Breast epithelium (tissue), 4 donors: ENCODE results near the gene TAS1R3. TPM values are rescaled to one million over a fixed set of nuclear protein-coding genes. Genes with fewer than 3 reads are reported as not detected.

Source experiments
- DNase-seq, 2 donors: peaks; one replicate each; pipeline ENCODE4 v3.0.0-alpha.2; 2019; ENCODE audit warnings: low spot score in 2 of 2
- H3K27ac ChIP-seq, 2 donors: fragments of 200-600 bp; sonication (generic) in 1 of 2; one replicate each; pipeline ENCODE4 v1.5.1; 2016 to 2019; ENCODE audit warnings: mild to moderate bottlenecking in 1 of 2
- H3K27me3 ChIP-seq, 2 donors: fragments of 200-600 bp; sonication (generic) in 1 of 2; one replicate each; pipeline versions ENCODE4 v1.5.1 to v1.6.0; 2017 to 2019; ENCODE audit warnings: control low read depth in 1 of 2, mild to moderate bottlenecking in 1 of 2
- H3K36me3 ChIP-seq: fragments of 200-600 bp; one replicate; pipeline ENCODE4 v1.5.1; 2019
- H3K4me1 ChIP-seq, 2 donors: fragments of 200-600 bp; sonication (generic); one replicate each; pipeline ENCODE4 v1.5.1; 2016 to 2019; ENCODE audit warnings: control low read depth in 1 of 2
- H3K4me3 ChIP-seq, 3 donors: fragments of 200-600 bp; sonication (generic); 1 replicate in 2 of 3; 2 replicates in 1 of 3; pipeline ENCODE4 v1.5.1; 2016 to 2019; ENCODE audit warnings: mild to moderate bottlenecking in 3 of 3, moderate library complexity in 2 of 3
- H3K9me3 ChIP-seq, 2 donors: fragments of 200-600 bp; sonication (generic) in 1 of 2; one replicate each; pipeline ENCODE4 v1.5.1; 2016 to 2019; ENCODE audit warnings: control low read depth in 1 of 2
- CTCF ChIP-seq, 3 donors: fragments of 450-650 bp; IDR thresholded peaks; one replicate each; pipeline ENCODE4 v1.5.1; 2016 to 2017; ENCODE audit warnings: antibody characterized with exemption in 3 of 3, mild to moderate bottlenecking in 3 of 3, moderate library complexity in 3 of 3
- POLR2A ChIP-seq: fragments of 450-650 bp; IDR thresholded peaks from one replicate; pipeline ENCODE4 v1.6.1; 2016; ENCODE audit warnings: antibody characterized with exemption, mild to moderate bottlenecking, moderate library complexity
- POLR2AphosphoS5 ChIP-seq, 3 donors: sonication (generic); formaldehyde crosslinking; IDR thresholded peaks; one replicate each; pipeline ENCODE4 v1.6.1; 2017; ENCODE audit warnings: antibody characterized with exemption in 3 of 3
- intact Hi-C: fragments of 100-400 bp; cut with DNase I; formaldehyde crosslinking; loops from one replicate; pipeline ENCODE4 v1.15.1; 2023; ENCODE audit warnings: low total_unique reads
- total RNA-seq, 3 donors: library from RNA; depleted of rRNA; stranded (reverse); fragments of >200 nt; gene quantifications; one replicate each; pipeline ENCODE4 v1.1.0, GENCODE V29; 2016

The TAS1R3 gene
- total RNA-seq, 3 donors from 2014 or later = 0.16 to 0.33 TPM; not detected in 1

DNA sequence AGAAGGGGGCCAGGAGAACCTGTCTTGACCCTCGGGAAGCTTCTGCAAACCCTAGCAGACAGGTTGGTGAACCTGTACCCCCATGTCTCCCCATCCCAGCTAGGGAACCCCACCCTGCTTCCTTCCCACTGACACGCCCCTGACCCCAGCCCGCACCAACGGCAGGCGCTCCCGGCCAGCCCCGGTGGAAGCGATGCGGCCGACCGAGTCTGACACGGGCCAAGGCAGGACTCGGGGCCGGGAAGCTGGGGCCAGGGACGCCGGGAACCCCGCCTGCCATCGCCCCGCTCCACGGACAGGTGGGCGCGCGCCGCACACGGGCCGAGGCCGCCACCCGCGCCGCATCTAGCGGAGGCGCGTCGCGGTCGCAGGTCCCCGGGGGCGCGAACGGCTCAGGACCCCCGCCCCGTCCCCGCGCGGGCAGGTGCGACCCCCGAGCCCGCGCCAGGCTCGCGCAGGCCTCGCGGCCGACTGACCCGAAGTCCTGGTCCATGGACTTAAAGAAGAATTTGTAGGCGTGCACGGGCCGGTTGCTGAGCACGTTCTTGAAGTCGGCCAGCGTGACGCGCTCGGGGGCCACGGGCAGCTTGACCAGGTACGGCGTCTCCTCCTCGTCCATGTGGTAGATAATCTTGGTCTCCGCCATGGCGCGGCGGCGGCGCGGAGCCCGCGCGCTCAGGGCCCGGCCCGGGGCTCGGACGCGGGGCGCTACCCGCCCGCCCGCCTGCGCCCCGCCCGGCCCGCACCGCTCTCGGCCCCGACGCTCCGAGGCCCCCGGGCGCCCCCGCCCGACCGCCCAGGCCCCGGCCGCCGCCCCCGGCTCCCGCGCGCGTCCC, 17.6 kb downstream of the TAS1R3 start:
- Histone ChIP-seq H3K4me1 (peaks cover 18 to 32% of the 10 kb centered on the region in 2 donors), H3K4me3 (peak overlapping the region; percentile 65 to 99 (median 76)), H3K27me3 (no peaks in the 10 kb centered on the region), H3K27ac (peak overlapping the region; percentile 65 to 89), H3K9me3 (no peaks in the 10 kb centered on the region), H3K36me3 (no peaks in the 10 kb centered on the region)
- intact Hi-C loops = no loop called here
- TF ChIP-seq CTCF (IDR thresholded peaks at IDR 0.05) (no peak), POLR2AphosphoS5 (IDR thresholded peaks at IDR 0.05) (peak in 1 of 3 donors; percentile 9)
- DNase-seq = peak in 1 of 2 donors; percentile 56

DNA sequence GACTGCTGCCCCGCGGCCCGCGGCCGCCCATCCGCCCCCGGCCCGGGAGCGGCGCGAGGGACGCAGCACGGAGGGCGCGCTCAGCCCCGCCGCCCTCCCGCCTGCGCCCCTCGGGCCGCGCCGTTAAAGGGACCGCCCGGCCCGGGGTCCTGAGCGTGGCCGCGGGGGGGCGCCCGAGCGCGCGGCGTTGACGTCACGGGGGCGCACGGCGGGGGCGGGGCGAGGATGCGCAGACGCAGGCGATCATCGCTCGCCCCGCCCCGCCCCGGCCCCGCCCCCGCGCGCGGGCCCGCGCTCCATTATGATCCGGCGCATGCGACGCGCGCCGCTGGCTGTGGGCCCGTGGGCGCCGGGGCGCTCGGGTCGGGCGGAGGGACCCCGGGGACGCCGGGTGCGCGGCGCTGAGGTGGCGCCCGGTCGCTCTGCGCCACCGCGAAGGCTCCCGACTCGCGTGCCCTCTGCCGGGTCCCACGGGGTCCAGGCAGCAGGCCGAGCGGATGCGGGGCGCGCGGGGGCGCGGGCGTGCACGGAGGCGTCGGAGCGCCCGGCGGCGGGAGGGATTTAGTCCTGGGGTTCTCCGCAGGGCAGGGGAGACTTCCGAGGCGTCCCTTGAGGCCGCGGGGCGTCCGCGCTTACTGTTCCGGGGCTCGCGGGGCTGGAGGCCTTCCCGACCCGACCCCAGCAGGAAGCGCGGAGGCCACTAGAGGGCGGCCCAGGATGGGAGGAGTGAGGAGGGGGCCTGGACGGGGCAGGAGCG, 18.4 kb downstream of the TAS1R3 start, which contains the start of gene DVL1:
TSS of gene DVL1 (minus strand) at position 163 of the 757 bp plus-strand sequence. CDS start 353 bp downstream, outside the sequence.
- intact Hi-C loops = no loop called here
- peak in 1 of 2 donors; percentile 51 for DNase-seq
- peaks cover 18 to 32% of the 10 kb centered on the region in 2 donors for H3K4me1 ChIP-seq
- TF ChIP-seq CTCF (IDR thresholded peaks at IDR 0.05) (peak in 2 of 3 donors; percentile 40 to 52), POLR2AphosphoS5 (IDR thresholded peaks at IDR 0.05) (peak in 2 of 3 donors; percentile 11 to 16), POLR2A (no peak)
- no peaks in the 10 kb centered on the region for H3K36me3 ChIP-seq
- peak within 1 kb of the TSS; percentile 65 to 99 (median 76) for H3K4me3 ChIP-seq
- H3K27me3 ChIP-seq = no peaks in the 10 kb centered on the region
- peak within 1 kb of the TSS; percentile 85 to 89 for H3K27ac ChIP-seq
- H3K9me3 ChIP-seq = no peaks in the 10 kb centered on the region

DNA sequence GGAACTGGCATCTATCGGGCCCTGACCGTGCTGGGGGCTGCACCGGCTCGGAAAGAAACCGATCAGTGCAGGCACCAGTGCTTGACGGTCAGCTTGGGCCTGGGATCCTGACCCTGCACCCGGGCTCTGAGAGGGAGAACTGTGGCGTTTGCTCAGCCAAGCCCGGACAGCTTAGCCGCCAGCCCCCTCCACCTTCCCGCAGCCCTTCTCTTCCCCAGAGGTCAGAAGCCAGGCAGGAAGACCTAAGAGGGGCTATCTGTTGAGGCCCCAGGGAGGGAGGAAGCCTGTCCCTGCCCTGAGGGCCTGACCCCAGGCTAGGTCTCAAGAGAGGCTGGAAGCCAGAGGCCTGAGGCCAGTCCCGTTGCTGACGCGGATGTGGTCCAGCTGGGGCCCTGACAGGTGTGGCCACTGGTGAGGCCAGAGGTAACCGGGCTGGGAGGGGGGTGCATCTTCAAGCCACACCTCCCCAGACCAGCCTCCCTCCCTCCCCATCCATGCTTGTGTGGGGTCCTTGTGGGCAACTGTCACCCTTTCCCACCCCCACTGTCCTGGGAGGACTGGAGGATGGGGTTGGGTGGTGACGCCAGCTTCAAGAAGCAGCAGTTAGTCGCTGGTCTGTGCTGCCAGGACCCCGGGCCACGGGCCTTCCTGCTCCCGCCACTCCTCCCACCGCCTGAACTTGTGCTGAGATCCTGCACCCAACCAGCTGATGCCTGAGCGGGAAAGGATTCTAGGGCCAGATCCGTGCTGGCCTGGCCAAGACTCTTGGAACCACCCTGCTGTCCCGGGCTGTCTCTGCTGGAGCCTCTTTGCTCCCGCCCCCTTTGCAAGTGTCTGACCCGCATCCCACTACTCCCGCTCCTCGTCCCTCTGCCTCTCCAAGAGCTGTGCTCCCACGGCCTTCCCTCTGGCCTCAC, 20.7 kb downstream of the TAS1R3 start:
- Histone ChIP-seq H3K4me3 (peak overlapping the region in 1 of 3 donors; percentile 29), H3K36me3 (no peaks in the 10 kb centered on the region), H3K4me1 (peaks cover 12 to 18% of the 10 kb centered on the region in 2 donors), H3K27me3 (no peaks in the 10 kb centered on the region), H3K9me3 (no peaks in the 10 kb centered on the region), H3K27ac (peak overlapping the region; percentile 68 to 98)
- TF ChIP-seq POLR2A (no peak), POLR2AphosphoS5 (IDR thresholded peaks at IDR 0.05) (no peak), CTCF (IDR thresholded peaks at IDR 0.05) (no peak)
- no peak for DNase-seq
- intact Hi-C loops = loop anchor here (1.0 kb wide), 1 partner anchor 26 kb away; no protein-coding TSS in a partner anchor

GRCh38 chr1:1352786-1353388, 21.8 kb downstream of the TAS1R3 start:
- Histone ChIP-seq H3K27me3 (no peaks in the 10 kb centered on the region), H3K27ac (peak overlapping the region; percentile 33 to 98), H3K4me3 (peak overlapping the region in 1 of 3 donors; percentile 76), H3K36me3 (no peaks in the 10 kb centered on the region), H3K4me1 (peaks cover 6 to 10% of the 10 kb centered on the region in 2 donors), H3K9me3 (no peaks in the 10 kb centered on the region)
- DNase-seq = no peak
- intact Hi-C loops = no loop called here
- TF ChIP-seq POLR2AphosphoS5 (IDR thresholded peaks at IDR 0.05) (no peak), CTCF (IDR thresholded peaks at IDR 0.05) (no peak), POLR2A (no peak)
